Epithelial cell of esophagus (primary cell): ENCODE results near the gene ABCA3.
A peak's percentile ranks its signal among the peaks of the same experiment; 100 is the strongest.
"Not testable (repeated sequence)": the region's sequence is repeated elsewhere in the genome, so short reads cannot be mapped to it uniquely, and the experiment has no call there.

Source experiments
- DNase-seq: peaks from one replicate; pipeline ENCODE4 v3.0.0; 2010; ENCODE audit warnings: low read depth
- H3K4me3 ChIP-seq: 2 replicates; pipeline ENCODE4 v1.5.1; 2011; ENCODE audit warnings: mild to moderate bottlenecking, low read length, control low read depth
- TF ChIP-seq, protein P1 (sequence below): IDR thresholded peaks from 2 replicates; pipeline ENCODE4 v1.5.1; 2011; ENCODE audit warnings: low read depth, mild to moderate bottlenecking, low read length, control low read depth, inconsistent platforms; ENCODE audit not compliant: insufficient read depth; ENCODE audit errors: missing control alignments

Gene ABCA3

DNA sequence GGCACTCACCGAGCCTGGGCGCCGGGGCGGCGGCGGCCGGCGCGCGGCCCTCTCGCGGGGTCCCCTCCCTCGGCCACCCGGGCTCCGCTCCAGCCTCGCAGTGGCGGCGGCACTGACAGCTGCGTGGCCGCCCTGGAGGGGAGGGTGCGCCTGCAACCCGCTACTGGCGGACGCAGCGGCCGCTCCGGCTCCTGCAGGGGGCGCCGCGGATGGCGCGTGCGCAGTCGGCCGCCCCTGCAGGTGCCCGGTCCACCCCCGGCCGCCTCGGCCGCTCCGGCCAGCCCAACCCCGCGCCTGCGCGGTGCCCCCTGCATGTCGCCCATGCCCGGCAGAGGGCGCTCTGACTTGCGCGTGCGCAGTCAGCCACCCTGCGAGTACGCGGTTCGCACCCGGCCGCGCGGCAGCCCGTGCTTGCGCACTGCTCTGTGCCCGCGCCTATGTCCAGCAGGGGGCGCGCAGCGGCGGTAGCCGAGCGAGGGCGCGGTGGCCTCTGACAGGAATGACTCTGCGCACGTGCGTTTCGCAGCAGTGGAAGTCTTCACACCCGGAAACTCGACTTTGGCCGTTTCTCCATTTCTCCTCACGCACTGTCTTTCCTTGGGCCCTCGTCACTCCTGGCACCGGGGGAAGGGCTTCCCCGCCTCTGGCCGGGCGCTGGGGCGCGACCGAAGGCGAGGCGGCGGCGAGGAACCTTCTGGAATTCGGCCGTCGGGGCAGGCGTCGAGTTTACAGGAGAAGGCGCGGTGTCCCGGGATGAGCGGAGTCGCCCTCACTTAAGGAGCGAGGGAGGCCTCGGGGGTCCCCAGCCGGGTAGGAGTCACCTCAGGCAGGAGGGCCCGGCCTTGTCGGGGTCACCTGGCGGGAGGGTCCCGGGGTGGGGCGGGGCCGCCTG, at the start of gene ABCA3:
Gene ABCA3 (minus strand): TSS at position 165 of the 892 bp plus-strand sequence. CDS start 14,262 bp downstream, outside the sequence.
- TF ChIP-seq, protein P1, sequence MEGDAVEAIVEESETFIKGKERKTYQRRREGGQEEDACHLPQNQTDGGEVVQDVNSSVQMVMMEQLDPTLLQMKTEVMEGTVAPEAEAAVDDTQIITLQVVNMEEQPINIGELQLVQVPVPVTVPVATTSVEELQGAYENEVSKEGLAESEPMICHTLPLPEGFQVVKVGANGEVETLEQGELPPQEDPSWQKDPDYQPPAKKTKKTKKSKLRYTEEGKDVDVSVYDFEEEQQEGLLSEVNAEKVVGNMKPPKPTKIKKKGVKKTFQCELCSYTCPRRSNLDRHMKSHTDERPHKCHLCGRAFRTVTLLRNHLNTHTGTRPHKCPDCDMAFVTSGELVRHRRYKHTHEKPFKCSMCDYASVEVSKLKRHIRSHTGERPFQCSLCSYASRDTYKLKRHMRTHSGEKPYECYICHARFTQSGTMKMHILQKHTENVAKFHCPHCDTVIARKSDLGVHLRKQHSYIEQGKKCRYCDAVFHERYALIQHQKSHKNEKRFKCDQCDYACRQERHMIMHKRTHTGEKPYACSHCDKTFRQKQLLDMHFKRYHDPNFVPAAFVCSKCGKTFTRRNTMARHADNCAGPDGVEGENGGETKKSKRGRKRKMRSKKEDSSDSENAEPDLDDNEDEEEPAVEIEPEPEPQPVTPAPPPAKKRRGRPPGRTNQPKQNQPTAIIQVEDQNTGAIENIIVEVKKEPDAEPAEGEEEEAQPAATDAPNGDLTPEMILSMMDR, result peak; percentile 60
- peak; percentile 88 for DNase-seq
- H3K4me3 ChIP-seq, result peak within 1 kb of the TSS; percentile 36

DNA sequence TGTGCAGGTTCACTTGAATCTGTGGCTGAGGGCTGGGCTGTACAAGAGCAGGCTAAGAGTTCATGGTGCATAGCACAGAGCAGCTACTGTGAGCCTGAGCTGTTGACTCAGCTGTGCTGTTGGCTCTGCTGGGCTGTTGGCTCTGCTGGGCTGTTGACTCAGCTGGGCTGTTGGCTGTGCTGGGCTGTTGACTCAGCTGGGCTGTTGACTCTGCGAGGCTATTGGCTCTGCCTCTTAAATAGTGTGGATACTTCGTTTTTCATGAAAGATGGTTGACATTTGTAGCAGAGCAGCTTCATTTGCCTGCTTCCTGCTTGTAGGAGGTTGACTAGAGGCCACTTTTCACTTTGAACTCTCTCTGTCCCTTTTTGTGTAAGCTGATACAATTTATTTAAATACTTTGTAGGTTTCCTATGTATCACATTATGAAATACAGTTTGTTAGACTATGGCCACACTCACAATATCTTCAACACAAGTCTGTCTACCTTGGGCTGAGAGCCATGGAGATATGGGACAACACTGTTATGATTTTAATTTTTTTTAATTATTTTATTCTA, 48.4 kb upstream of the ABCA3 start:
- TF ChIP-seq, protein P1, result no peak
- peak; percentile 71 for DNase-seq
- no peak overlapping the region for H3K4me3 ChIP-seq

DNA sequence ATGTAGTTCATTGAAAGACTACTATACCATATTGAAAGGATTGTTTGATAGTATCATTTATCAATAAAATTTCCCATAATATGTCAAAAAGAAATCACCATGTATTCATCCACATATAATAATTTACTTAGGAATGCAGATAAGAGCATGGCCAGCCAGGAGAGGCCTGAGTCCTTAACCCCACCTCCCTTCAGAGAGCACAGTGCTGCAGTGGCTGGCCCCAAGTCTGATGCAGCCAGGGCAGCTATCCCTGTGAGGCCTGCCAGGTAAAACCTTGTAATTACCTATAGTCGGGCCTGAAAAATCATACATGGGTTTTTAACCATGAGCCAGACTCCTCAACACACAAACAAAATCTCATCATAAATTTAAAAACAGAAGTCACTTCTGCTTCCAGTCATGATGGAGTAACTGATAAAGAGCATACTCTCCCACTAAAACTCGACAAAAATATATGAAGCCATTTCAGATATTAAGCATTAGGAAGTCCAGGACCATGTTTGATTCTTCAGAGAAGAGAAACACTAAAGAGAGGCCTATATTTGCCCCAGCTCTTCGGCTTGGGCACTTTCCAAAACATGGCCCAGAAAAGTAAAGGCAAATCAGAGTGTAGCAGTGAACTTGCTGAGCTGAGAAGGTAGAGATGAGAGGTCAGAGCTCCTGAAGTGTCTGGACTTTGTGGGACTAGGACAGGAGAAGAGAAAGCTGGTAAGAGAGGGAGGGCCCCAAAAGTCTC, 47.8 kb upstream of the ABCA3 start:
- TF ChIP-seq, protein P1, result no peak
- H3K4me3 ChIP-seq, result no peak overlapping the region
- DNase-seq, result no peak

DNA sequence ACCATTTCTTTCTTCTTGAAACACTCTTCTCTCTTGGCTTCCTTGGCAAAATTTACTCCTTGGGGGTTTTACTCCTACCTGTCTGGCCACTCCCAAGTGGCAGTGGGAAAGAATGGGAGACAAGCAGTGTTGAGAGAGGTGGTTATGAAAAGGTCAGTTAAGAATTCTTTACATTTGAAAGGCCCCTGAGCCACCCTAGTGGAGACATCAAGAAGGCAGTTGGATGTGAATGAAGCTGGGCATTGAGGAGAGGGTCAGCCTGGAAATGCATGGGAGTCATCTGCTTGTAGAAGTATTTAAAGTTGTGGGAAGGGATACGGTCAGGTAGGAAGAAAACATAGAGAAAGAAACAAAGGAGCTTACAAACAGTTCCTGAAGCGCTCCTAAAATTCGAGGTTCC, 46.5 kb upstream of the ABCA3 start:
- no peak overlapping the region for H3K4me3 ChIP-seq
- TF ChIP-seq, protein P1, result peak; percentile 13
- no peak for DNase-seq

DNA sequence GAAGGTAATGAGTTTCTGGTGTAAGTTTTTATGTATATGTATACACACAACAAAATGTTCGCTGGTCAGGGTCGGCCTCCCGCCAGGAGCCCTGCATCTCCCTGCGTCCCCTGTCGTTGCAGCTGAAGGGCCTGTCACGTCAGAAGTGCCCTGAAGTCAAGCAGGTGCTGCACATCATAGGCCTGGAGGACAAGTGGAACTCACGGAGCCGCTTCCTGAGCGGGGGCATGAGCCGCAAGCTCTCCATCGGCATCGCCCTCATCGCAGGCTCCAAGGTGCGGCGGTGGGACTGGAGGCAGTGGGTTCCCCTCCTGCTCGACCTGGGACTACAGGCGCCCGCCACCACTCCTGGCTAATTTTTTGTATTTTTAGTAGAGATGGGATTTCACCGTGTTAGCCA, 45.5 kb upstream of the ABCA3 start:
- not testable (repeated sequence) for DNase-seq, H3K4me3 ChIP-seq

DNA sequence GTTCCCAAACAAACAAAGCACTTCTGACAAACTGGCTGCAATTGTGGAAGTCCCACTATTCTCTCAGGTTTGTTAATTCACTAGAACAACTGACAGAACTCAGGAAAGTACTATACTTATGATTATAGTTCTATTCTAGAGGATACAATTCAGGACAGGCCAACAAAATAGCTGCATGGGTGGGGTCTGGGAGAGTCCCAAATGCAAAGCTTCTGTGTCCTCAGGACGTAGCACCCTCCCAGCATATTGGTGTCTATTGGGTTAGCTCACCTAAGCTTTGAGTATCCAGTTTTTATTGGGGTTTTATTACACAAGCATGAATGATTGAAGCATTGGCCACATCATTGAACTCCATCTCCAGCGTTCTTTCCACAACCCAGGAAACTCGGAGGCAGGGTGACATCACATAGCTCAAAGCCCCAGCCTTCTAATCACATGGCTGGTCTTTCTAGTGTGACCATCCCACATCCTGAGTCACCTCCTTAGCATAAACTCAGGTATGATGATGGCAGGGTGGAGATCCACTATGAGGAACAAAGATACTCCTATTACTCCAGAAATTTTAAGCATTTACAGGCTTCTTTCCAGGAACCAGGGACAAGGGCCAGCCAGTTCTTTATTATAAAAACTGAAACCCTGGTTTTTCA, 44.8 kb upstream of the ABCA3 start:
- peak; percentile 86 for DNase-seq
- TF ChIP-seq, protein P1, result no peak
- no peak overlapping the region for H3K4me3 ChIP-seq

DNA sequence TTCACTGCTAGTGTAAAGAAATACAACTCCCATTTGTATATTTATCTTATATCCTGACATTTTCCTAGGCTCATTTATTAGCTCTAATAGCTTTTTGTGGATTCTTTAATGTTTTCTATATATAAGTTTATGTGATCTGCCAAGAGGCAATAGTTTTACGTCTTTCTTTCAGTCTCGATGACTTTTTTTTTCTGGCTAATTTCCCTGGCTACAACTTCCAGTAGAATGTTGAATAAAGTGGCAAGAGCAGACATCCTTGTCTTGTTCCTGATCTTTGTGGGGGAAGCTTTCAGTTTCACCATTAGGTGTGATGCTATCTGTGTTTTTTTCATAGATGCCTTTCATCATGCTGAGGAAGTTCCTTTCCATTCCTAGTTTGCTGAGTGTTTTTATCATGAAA, 43.9 kb upstream of the ABCA3 start:
- DNase-seq, result no peak
- TF ChIP-seq, protein P1, result no peak
- no peak overlapping the region for H3K4me3 ChIP-seq
